HepG2 (cell line): ENCODE data around the gene UCK2. TPM values are rescaled to one million over a fixed set of nuclear protein-coding genes. Genes with fewer than 3 reads are reported as not detected.

Experiments
- ATF2 ChIP-seq: sonication (generic); formaldehyde crosslinking; IDR thresholded peaks from 2 replicates; pipeline ENCODE4 v1.4.0; 2020; ENCODE audit warnings: missing genetic modification reagents
- DPF2 ChIP-seq: sonication (generic); formaldehyde crosslinking; IDR thresholded peaks from 2 replicates; pipeline ENCODE4 v1.4.0; 2020; ENCODE audit warnings: mild to moderate bottlenecking, low read depth, missing genetic modification reagents, borderline replicate concordance
- HDAC2 ChIP-seq: sonication (generic); formaldehyde crosslinking; IDR thresholded peaks from 2 replicates; pipeline ENCODE4 v1.4.0; 2020; ENCODE audit warnings: missing genetic modification reagents
- HES4 ChIP-seq: sonication (generic); formaldehyde crosslinking; IDR thresholded peaks from 2 replicates; pipeline ENCODE4 v1.9.0; 2021; ENCODE audit warnings: mild to moderate bottlenecking, missing genetic modification reagents, borderline replicate concordance
- MAFK ChIP-seq, 2 experiments: IDR thresholded peaks in 1 of 2; conservative IDR thresholded peaks in 1 of 2; 2 replicates each; pipeline ENCODE4 v1.6.1; 2011; ENCODE audit warnings: improper control_type of control experiment in 2 of 2, low read length in 2 of 2
- MXD4 ChIP-seq: IDR thresholded peaks from 2 replicates; pipeline ENCODE4 v1.6.1; 2016; ENCODE audit warnings: mild to moderate bottlenecking, missing biosample characterization, missing genetic modification reagents
- PAXIP1 ChIP-seq: sonication (generic); formaldehyde crosslinking; conservative IDR thresholded peaks from 2 replicates; pipeline ENCODE4 v1.4.0; 2020; ENCODE audit warnings: mild to moderate bottlenecking, missing genetic modification reagents, moderate library complexity
- SAFB2 ChIP-seq: sonication (generic); formaldehyde crosslinking; IDR thresholded peaks from 2 replicates; pipeline ENCODE4 v1.5.1; 2020; ENCODE audit warnings: missing genetic modification reagents, low read depth, mild to moderate bottlenecking, borderline replicate concordance
- SIN3A ChIP-seq: IDR thresholded peaks from 2 replicates; pipeline ENCODE4 v1.6.1; 2011; ENCODE audit warnings: low read depth, mild to moderate bottlenecking, control low read depth, low read length, borderline replicate concordance
- SOX5 ChIP-seq: IDR thresholded peaks from 2 replicates; pipeline ENCODE4 v1.6.1; 2016; ENCODE audit warnings: borderline replicate concordance
- TBP ChIP-seq: sonication (generic); formaldehyde crosslinking; IDR thresholded peaks from 2 replicates; pipeline ENCODE4 v1.5.0; 2020; ENCODE audit warnings: missing genetic modification reagents
- TCF7L2 ChIP-seq: IDR thresholded peaks from 2 replicates; pipeline ENCODE4 v1.6.1; 2011; ENCODE audit warnings: mild to moderate bottlenecking, low read depth, low read length, moderate library complexity
- TMF1 ChIP-seq: sonication (generic); formaldehyde crosslinking; IDR thresholded peaks from 2 replicates; pipeline ENCODE4 v1.8.1; 2022; ENCODE audit warnings: low read depth, missing genetic modification reagents
- ZNF326 ChIP-seq: sonication (generic); formaldehyde crosslinking; IDR thresholded peaks from 2 replicates; pipeline ENCODE4 v1.4.0; 2020; ENCODE audit warnings: missing genetic modification reagents, borderline replicate concordance
- ZNF331 ChIP-seq: sonication (generic); formaldehyde crosslinking; IDR thresholded peaks from 2 replicates; pipeline ENCODE4 v1.4.0; 2020; ENCODE audit warnings: missing genetic modification reagents
- ZNF367 ChIP-seq: sonication (generic); formaldehyde crosslinking; IDR thresholded peaks from 2 replicates; pipeline ENCODE4 v1.4.0; 2020; ENCODE audit warnings: missing genetic modification reagents, borderline replicate concordance
- ZNF512B ChIP-seq: sonication (generic); formaldehyde crosslinking; IDR thresholded peaks from 2 replicates; pipeline ENCODE4 v1.5.1; 2020; ENCODE audit warnings: missing genetic modification reagents, mild to moderate bottlenecking, borderline replicate concordance
- ZNF616 ChIP-seq: sonication (generic); formaldehyde crosslinking; IDR thresholded peaks from 2 replicates; pipeline ENCODE4 v1.5.0; 2020; ENCODE audit warnings: low read depth, mild to moderate bottlenecking, missing genetic modification reagents
- ZNF652 ChIP-seq: IDR thresholded peaks from 2 replicates; pipeline ENCODE4 v1.6.1; 2016; ENCODE audit warnings: low read depth, borderline replicate concordance
- ZNF737 ChIP-seq: sonication (generic); formaldehyde crosslinking; IDR thresholded peaks from 2 replicates; pipeline ENCODE4 v1.5.0; 2020; ENCODE audit warnings: missing genetic modification reagents, mild to moderate bottlenecking, borderline replicate concordance
- ZNF883 ChIP-seq: sonication (generic); formaldehyde crosslinking; IDR thresholded peaks from 2 replicates; pipeline ENCODE4 v1.5.1; 2020; ENCODE audit warnings: mild to moderate bottlenecking, missing genetic modification reagents; ENCODE audit errors: not compliant biosample characterization
- ZSCAN31 ChIP-seq: sonication (generic); formaldehyde crosslinking; IDR thresholded peaks from 2 replicates; pipeline ENCODE4 v1.5.0; 2020; ENCODE audit warnings: low read depth, mild to moderate bottlenecking, missing genetic modification reagents
- polyA plus RNA-seq, 8 experiments: library from polyadenylated mRNA; depleted of rRNA in 3 of 8; stranded (reverse) in 7 of 8; unstranded in 1 of 8; fragments of >200 nt; fragmentation: Illumina TruSeq in 4 of 8; extraction: Trizol in 4 of 8; gene quantifications; 2 replicates each; pipeline versions ENCODE4 v1.2.1 to v1.2.3, GENCODE V29; 2011 to 2016; ENCODE audit warnings: low read depth in 4 of 8, missing spikeins in 1 of 8, mixed read lengths in 1 of 8; ENCODE audit not compliant: insufficient read depth in 1 of 8
- total RNA-seq, 5 experiments: library from RNA; depleted of rRNA; stranded (reverse); fragments of >200 nt; fragmentation: Illumina TruSeq; extraction: Trizol; gene quantifications; 2 replicates each; pipeline ENCODE4 v1.2.3, GENCODE V29; 2016; ENCODE audit warnings: low read depth in 1 of 5

Gene UCK2
- total and polyA plus RNA-seq, 2 of the 13 experiments (the other 11 are each of a cell fraction or from before 2014, with no cell fraction given) = 64.3 to 78.0 TPM

GRCh38 chr1:165900576-165901380 lies 73.4 kb downstream of the UCK2 start (continued):
- no peak for TF ChIP-seq SAFB2 (CRISPR knock-in tag)
- 0 out of 2 replicates have a peak, but pooled peaks have one; percentile 47 for TF ChIP-seq ZNF512B
- TF ChIP-seq SIN3A = no peak
- TF ChIP-seq HDAC2 (CRISPR knock-in tag) = peak; percentile 33; the same call in 1 of the 2 replicates
- no peak for TF ChIP-seq ZNF326 (CRISPR knock-in tag)
- no peak for TF ChIP-seq ZNF737 (CRISPR knock-in tag)
- peak; percentile 77 for TF ChIP-seq SOX5 (CRISPR knock-in tag)
- TF ChIP-seq DPF2 (CRISPR knock-in tag) = no peak
- TF ChIP-seq PAXIP1 = peak; percentile 77
- TF ChIP-seq ZNF652 = no peak
- no peak for TF ChIP-seq ZNF367 (CRISPR knock-in tag)
- no peak for TF ChIP-seq ZSCAN31
- no peak for TF ChIP-seq ZNF883 (CRISPR knock-in tag)
- no peak for TF ChIP-seq ZNF331 (CRISPR knock-in tag)
- peak; percentile 59; the same call in 1 of the 2 replicates for TF ChIP-seq TCF7L2
- no peak for TF ChIP-seq TBP
- TF ChIP-seq ZNF616 (CRISPR knock-in tag) = no peak
- no peak; the same call in 1 of the 2 replicates for TF ChIP-seq MXD4 (CRISPR knock-in tag)
- TF ChIP-seq TMF1 = no peak
- no peak for TF ChIP-seq MAFK (conservative IDR thresholded peaks at IDR 0.05 in 1 of 2, IDR thresholded peaks at IDR 0.05 in 1 of 2; ENCODE audit: low read length in 2 of 2)
- no peak for TF ChIP-seq ATF2 (CRISPR knock-in tag)
- TF ChIP-seq HES4 = no peak
